Measurements from ENCODE around the gene TRAF3IP1.

The TRAF3IP1 gene

DNA sequence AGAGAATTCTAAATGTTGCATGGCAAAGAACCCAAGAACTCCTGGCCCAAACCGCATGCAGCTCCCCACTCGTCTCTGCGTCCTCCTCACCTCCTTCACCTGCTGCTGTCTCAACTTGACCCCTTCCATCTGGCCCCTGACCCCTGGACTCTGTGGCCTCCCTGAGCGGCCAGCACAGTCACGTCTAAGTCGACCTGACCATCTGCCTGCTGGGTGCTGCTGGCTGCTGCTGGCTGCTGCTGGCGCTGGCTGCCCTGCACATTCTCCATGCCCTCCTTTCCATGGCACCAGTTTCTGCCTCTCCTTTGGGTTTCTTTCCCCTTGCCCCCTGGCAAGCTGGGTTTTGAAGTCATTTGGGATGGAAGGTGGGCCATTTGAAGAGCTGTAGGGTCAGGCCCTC, 76.3 kb downstream of the TRAF3IP1 start:
- no peaks in the 10 kb centered on the region for H3K9me3 ChIP-seq
- no peaks in the 10 kb centered on the region for H3K27me3 ChIP-seq
- peaks cover 15 to 21% (median 20%) of the 10 kb centered on the region in 3 donors for H3K36me3 ChIP-seq
- intact Hi-C loops (cut with DNase I; ENCODE audit: low total_unique reads), result no loop called here
- H3K27ac ChIP-seq, result no peak overlapping the region
- TF ChIP-seq, protein P1, sequence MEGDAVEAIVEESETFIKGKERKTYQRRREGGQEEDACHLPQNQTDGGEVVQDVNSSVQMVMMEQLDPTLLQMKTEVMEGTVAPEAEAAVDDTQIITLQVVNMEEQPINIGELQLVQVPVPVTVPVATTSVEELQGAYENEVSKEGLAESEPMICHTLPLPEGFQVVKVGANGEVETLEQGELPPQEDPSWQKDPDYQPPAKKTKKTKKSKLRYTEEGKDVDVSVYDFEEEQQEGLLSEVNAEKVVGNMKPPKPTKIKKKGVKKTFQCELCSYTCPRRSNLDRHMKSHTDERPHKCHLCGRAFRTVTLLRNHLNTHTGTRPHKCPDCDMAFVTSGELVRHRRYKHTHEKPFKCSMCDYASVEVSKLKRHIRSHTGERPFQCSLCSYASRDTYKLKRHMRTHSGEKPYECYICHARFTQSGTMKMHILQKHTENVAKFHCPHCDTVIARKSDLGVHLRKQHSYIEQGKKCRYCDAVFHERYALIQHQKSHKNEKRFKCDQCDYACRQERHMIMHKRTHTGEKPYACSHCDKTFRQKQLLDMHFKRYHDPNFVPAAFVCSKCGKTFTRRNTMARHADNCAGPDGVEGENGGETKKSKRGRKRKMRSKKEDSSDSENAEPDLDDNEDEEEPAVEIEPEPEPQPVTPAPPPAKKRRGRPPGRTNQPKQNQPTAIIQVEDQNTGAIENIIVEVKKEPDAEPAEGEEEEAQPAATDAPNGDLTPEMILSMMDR (IDR thresholded peaks at IDR 0.05), result no peak
- no peaks in the 10 kb centered on the region for H3K4me1 ChIP-seq
- DNase-seq, result no peak
- H3K4me3 ChIP-seq, result no peak overlapping the region

DNA sequence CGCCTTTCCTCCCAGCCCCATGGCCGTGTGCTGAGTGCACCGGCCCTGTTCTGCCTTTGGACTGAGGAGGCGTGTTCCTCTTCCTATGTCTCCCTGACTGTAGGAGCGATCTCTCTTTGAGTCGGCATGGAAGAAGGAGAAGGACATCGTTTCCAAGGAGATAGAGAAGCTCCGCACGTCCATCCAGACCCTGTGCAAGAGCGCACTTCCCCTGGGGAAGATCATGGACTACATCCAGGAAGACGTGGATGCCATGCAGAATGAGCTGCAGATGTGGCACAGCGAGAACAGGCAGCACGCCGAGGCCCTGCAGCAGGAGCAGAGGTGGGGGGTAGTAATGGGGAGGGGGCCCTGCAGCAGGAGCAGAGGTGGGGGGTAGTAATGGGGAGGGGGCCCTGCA, 77.0 kb downstream of the TRAF3IP1 start:
- H3K36me3 ChIP-seq, result peaks cover 19 to 27% (median 26%) of the 10 kb centered on the region in 3 donors
- no peaks in the 10 kb centered on the region for H3K27me3 ChIP-seq
- no peaks in the 10 kb centered on the region for H3K4me1 ChIP-seq
- TF ChIP-seq, protein P1 (IDR thresholded peaks at IDR 0.05), result no peak
- no peak for DNase-seq
- H3K9me3 ChIP-seq, result no peaks in the 10 kb centered on the region
- intact Hi-C loops (cut with DNase I; ENCODE audit: low total_unique reads), result no loop called here
- no peak overlapping the region for H3K27ac ChIP-seq
- no peak overlapping the region for H3K4me3 ChIP-seq

DNA sequence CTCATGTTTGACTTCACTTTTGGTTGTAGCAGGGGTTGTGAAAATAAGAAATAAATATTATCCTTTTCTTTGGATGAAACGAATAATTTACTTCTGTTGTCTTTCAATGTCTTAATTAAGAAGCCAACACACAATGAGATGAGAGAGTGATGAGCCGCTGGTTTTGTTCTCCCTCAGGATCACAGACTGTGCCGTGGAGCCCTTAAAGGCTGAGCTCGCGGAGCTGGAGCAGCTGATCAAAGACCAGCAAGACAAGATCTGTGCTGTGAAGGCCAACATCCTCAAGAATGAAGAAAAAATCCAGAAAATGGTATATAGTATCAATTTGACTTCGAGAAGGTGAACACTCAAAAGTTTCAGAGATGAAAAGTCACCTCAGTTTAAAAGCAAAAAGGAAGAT, 78.3 kb downstream of the TRAF3IP1 start:
- Histone ChIP-seq H3K4me1 (no peaks in the 10 kb centered on the region), H3K36me3 (peaks cover 19 to 27% (median 26%) of the 10 kb centered on the region in 3 donors), H3K9me3 (no peaks in the 10 kb centered on the region), H3K4me3 (no peak overlapping the region), H3K27ac (no peak overlapping the region), H3K27me3 (no peaks in the 10 kb centered on the region)
- no peak for DNase-seq
- intact Hi-C loops (cut with DNase I; ENCODE audit: low total_unique reads), result no loop called here
- TF ChIP-seq, protein P1 (IDR thresholded peaks at IDR 0.05), result no peak

DNA sequence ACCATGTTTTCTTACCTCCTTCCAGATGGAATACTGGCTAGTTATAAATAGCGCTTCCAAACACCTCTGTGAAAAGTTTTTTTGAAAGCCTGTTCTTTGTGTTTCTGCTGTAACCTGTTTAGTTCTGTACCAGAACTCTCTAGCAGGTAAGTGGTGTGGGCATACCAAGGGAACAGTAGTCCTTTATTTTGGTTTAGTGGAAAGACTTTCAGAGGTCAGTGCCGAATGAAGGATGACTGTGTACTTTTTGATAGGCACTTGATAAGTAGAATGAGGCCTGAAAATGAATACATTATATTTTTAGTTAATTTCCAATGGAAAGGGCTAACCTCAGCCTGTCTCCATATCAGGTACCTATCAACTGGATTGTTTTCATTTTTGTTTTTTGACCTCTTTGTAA, 78.8 kb downstream of the TRAF3IP1 start:
- no peak for DNase-seq
- intact Hi-C loops (cut with DNase I; ENCODE audit: low total_unique reads), result no loop called here
- Histone ChIP-seq H3K27me3 (no peaks in the 10 kb centered on the region), H3K4me3 (no peak overlapping the region), H3K27ac (no peak overlapping the region), H3K4me1 (no peaks in the 10 kb centered on the region), H3K9me3 (no peaks in the 10 kb centered on the region), H3K36me3 (peaks cover 19 to 27% (median 26%) of the 10 kb centered on the region in 3 donors)
- TF ChIP-seq, protein P1 (IDR thresholded peaks at IDR 0.05), result no peak

DNA sequence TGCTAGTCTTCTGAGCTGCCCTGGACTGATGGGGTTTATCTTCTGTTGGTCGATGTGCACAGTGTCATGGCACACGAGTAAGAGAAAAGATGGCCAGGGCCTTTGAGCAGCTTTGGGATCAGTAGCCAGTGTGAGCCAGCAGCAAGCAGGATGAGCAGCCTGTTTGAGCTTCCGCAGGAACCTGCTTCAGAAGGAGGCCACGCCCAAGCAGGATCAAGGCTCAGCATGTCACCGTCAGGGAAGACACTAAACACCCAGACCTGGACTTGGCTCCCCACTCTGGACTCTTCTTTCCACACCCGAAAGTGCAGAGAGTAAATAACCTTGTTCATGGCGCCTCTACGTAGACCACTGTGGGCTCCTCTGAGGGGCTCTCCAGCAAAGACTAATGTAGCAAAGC, 81.2 kb downstream of the TRAF3IP1 start:
- H3K27me3 ChIP-seq, result no peaks in the 10 kb centered on the region
- no peak overlapping the region for H3K27ac ChIP-seq
- no peaks in the 10 kb centered on the region for H3K4me1 ChIP-seq
- intact Hi-C loops (cut with DNase I; ENCODE audit: low total_unique reads), result no loop called here
- DNase-seq, result no peak
- H3K36me3 ChIP-seq, result peaks cover 19 to 27% (median 26%) of the 10 kb centered on the region in 3 donors
- H3K9me3 ChIP-seq, result no peaks in the 10 kb centered on the region
- no peak overlapping the region for H3K4me3 ChIP-seq
- TF ChIP-seq, protein P1 (IDR thresholded peaks at IDR 0.05), result no peak

Measured in tibial artery (tissue), 4 donors.